Superior temporal gyrus (tissue), 1 donor: ENCODE results near the gene LRRC8D.

Experiments
- DNase-seq: peaks from one replicate; pipeline ENCODE4 v3.0.0-alpha.2; 2016; ENCODE audit errors: extremely low spot score

LRRC8D gene

GRCh38 chr1:89807503-89807902 lies 13.3 kb upstream of the LRRC8D start:
- no peak for DNase-seq

GRCh38 chr1:89807983-89808382 lies 12.8 kb upstream of the LRRC8D start:
- DNase-seq, result no peak

GRCh38 chr1:89808441-89809117 lies 12.3 kb upstream of the LRRC8D start:
- no peak for DNase-seq

GRCh38 chr1:89809556-89809955 lies 11.3 kb upstream of the LRRC8D start:
- DNase-seq, result no peak

GRCh38 chr1:89810302-89810701 lies 10.5 kb upstream of the LRRC8D start:
- no peak for DNase-seq

- DNase-seq, result no peak
Observed at GRCh38 chr1:89810880-89811279, 10.0 kb upstream of the LRRC8D start.

- DNase-seq, result no peak
Observed at GRCh38 chr1:89812992-89813391, 7.8 kb upstream of the LRRC8D start.

- no peak for DNase-seq
Observed at GRCh38 chr1:89815040-89815439, 5.8 kb upstream of the LRRC8D start.

- no peak for DNase-seq
Observed at GRCh38 chr1:89815611-89816010, 5.2 kb upstream of the LRRC8D start.

- no peak for DNase-seq
Observed at GRCh38 chr1:89816366-89816765, 4.5 kb upstream of the LRRC8D start.

- no peak for DNase-seq
Observed at GRCh38 chr1:89821322-89822108, 683 bp downstream of the LRRC8D start.

- DNase-seq, result no peak
Observed at GRCh38 chr1:89822109-89822962, 1.5 kb downstream of the LRRC8D start.

- no peak for DNase-seq
Observed at GRCh38 chr1:89822999-89823628, 2.3 kb downstream of the LRRC8D start.

GRCh38 chr1:89823679-89824292 lies 3.0 kb downstream of the LRRC8D start:
- no peak for DNase-seq

- DNase-seq, result no peak
Observed at GRCh38 chr1:89826594-89826993, 5.8 kb downstream of the LRRC8D start.

- no peak for DNase-seq
Observed at GRCh38 chr1:89827330-89827729, 6.5 kb downstream of the LRRC8D start.

- DNase-seq, result no peak
Observed at GRCh38 chr1:89827902-89828301, 7.1 kb downstream of the LRRC8D start.

GRCh38 chr1:89829186-89829585 lies 8.4 kb downstream of the LRRC8D start:
- no peak for DNase-seq

- DNase-seq, result peak; percentile 74
Observed at GRCh38 chr1:89831462-89832120, 10.8 kb downstream of the LRRC8D start.

- peak; percentile 75 for DNase-seq
Observed at GRCh38 chr1:89832496-89833127, 11.8 kb downstream of the LRRC8D start.
